ENCODE results near the gene CHAF1B. TPM values are rescaled to one million over a fixed set of nuclear protein-coding genes. Genes with fewer than 3 reads are reported as not detected.

Gene CHAF1B
- total and polyA plus RNA-seq, 2 of the 8 experiments (the other 6 are each of a cell fraction or from before 2014, with no cell fraction given), result 11.8 to 23.1 TPM

GRCh38 chr21:36461918-36462486 is 76.8 kb downstream of the CHAF1B start:
- no peaks in the 10 kb centered on the region for H3K36me3 ChIP-seq (ENCODE audit: control insufficient read depth in 2 of 4, insufficient read depth in 4 of 4, low read length in 3 of 4)
- no peak overlapping the region for H3K18ac ChIP-seq (ENCODE audit: extremely low read depth, low read length)
- no peak overlapping the region for H4K91ac ChIP-seq (replicated peaks; ENCODE audit: insufficient read length, low read length)
- H2BK15ac ChIP-seq (ENCODE audit: low read length), result no peak overlapping the region
- no peak overlapping the region for H3K23ac ChIP-seq (ENCODE audit: insufficient read length)
- FAIRE-seq (no peak), DNase-seq (ENCODE audit: low read depth in 1 of 2, low spot score in 2 of 2) (no peak)
- no peak overlapping the region for H3K4me2 ChIP-seq (ENCODE audit: insufficient read depth in 1 of 2, low read depth in 2 of 2, low read length in 2 of 2)
- ChIA-PET POLR2A (ENCODE audit: partially characterized antibody) (no interaction called here), CTCF (ENCODE audit: partially characterized antibody) (interaction anchor here (0.6 kb wide), 1 partner anchor 22 kb away, joined by 3 read pairs; no protein-coding TSS in a partner anchor)
- no peak overlapping the region for H2BK20ac ChIP-seq (ENCODE audit: low read length)
- no peak overlapping the region for H2BK5ac ChIP-seq (ENCODE audit: low read depth, low read length)
- no peaks in the 10 kb centered on the region for H3K27me3 ChIP-seq (replicated peaks in 1 of 4; ENCODE audit: control insufficient read depth in 3 of 4, extremely low read depth in 1 of 4, insufficient read depth in 3 of 4, low read length in 3 of 4)
- peaks cover 0 to 13% (median 2%) of the 10 kb centered on the region in 4 experiments; a peak in 4 of 7 replicates for H3K4me1 ChIP-seq (replicated peaks in 1 of 4; ENCODE audit: control insufficient read depth in 3 of 4, insufficient read depth in 4 of 4, low read length in 3 of 4)
- no peak overlapping the region for H2AK5ac ChIP-seq (ENCODE audit: low read depth, low read length)
- H2AFZ ChIP-seq (ENCODE audit: low read length), result no peak overlapping the region
- H3K4me3 ChIP-seq (ENCODE audit: extremely low read depth in 1 of 4, insufficient read depth in 2 of 4, low read depth in 3 of 4, low read length in 4 of 4), result no peak overlapping the region
- H3K56ac ChIP-seq (replicated peaks; ENCODE audit: insufficient read length, low read depth, low read length), result no peak overlapping the region
- no peak overlapping the region for H2BK12ac ChIP-seq (ENCODE audit: low read depth, low read length)
- no peaks in the 10 kb centered on the region for H3K79me2 ChIP-seq (ENCODE audit: control insufficient read depth in 1 of 2, insufficient read depth in 2 of 2, low read length in 2 of 2)
- WGBS, 2 experiments (ENCODE audit: extremely low coverage in 1 of 2, insufficient coverage in 1 of 2, insufficient read length in 1 of 2, insufficient replicate concordance in 2 of 2, low coverage in 1 of 2, low lambda C conversion rate in 2 of 2, missing lambda C conversion rate in 1 of 2), result 81% methylated on average over 14 of the region's 14 CpGs; no CpG with 5 or more reads in 1 of the 2 experiments
- H2BK120ac ChIP-seq (replicated peaks; ENCODE audit: low read depth, low read length), result no peak overlapping the region
- no peak overlapping the region for H4K5ac ChIP-seq (ENCODE audit: insufficient read length, low read depth, low read length)
- no peak overlapping the region for H3K4ac ChIP-seq (replicated peaks; ENCODE audit: insufficient read length, low read depth, low read length)
- H3K23me2 ChIP-seq (ENCODE audit: low read depth, low read length), result no peaks in the 10 kb centered on the region
- H3K9me3 ChIP-seq (ENCODE audit: insufficient read depth in 2 of 2, low read depth in 1 of 2, low read length in 1 of 2), result no peaks in the 10 kb centered on the region
- H4K20me1 ChIP-seq (replicated peaks in 1 of 2; ENCODE audit: control insufficient read depth in 1 of 2, insufficient read depth in 2 of 2, low read length in 2 of 2), result no peaks in the 10 kb centered on the region
- H4K8ac ChIP-seq (ENCODE audit: extremely low read depth, insufficient read depth, low read length), result no peak overlapping the region
- H3K79me1 ChIP-seq (ENCODE audit: low read depth, low read length), result no peaks in the 10 kb centered on the region
- no peak overlapping the region for H3K9ac ChIP-seq (replicated peaks in 1 of 4; ENCODE audit: extremely low read depth in 1 of 4, low read depth in 3 of 4, low read length in 3 of 4)
- H3K27ac ChIP-seq (ENCODE audit: low read depth, low read length), result no peak overlapping the region
- no peak overlapping the region for H3K14ac ChIP-seq (ENCODE audit: insufficient read length)
- TF ChIP-seq TBP (IDR thresholded peaks at IDR 0.05; ENCODE audit: low read depth, low read length) (no peak), TAF1 (IDR thresholded peaks at IDR 0.05; ENCODE audit: low read depth, low read length) (no peak), CTBP2 (IDR thresholded peaks at IDR 0.05; ENCODE audit: borderline replicate concordance, insufficient read depth, insufficient read length, low read length) (no peak), ASH2L (IDR thresholded peaks at IDR 0.05; ENCODE audit: low read length) (no peak)
- TF ChIP-seq, protein P1, sequence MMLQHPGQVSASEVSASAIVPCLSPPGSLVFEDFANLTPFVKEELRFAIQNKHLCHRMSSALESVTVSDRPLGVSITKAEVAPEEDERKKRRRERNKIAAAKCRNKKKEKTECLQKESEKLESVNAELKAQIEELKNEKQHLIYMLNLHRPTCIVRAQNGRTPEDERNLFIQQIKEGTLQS (IDR thresholded peaks at IDR 0.05; ENCODE audit: insufficient read depth, low read depth, low read length), result no peak

All from H1 (cell line).